Aorta (tissue), 5 donors: Measurements from ENCODE around the gene MAN1A2. TPM values are rescaled to one million over a fixed set of nuclear protein-coding genes. Genes with fewer than 3 reads are reported as not detected.

Source experiments
- ATAC-seq: fragments of 200-7000 bp; cut with Tn5 transposase; one replicate; pipeline ENCODE4 v1.9.1; 2022; ENCODE audit warnings: moderate library complexity; ENCODE audit not compliant: low FRiP score
- DNase-seq, 2 donors: peaks; one replicate each; pipeline ENCODE4 v3.0.0-alpha.2; 2020
- H3K27ac ChIP-seq, 2 donors: one replicate each; pipeline ENCODE4 v1.5.1; 2013; ENCODE audit warnings: low read length in 2 of 2, mild to moderate bottlenecking in 2 of 2, moderate library complexity in 2 of 2, control low read depth in 1 of 2, inconsistent platforms in 1 of 2, low read depth in 1 of 2
- H3K27me3 ChIP-seq, 2 donors: one replicate each; pipeline ENCODE4 v1.6.1; 2013; ENCODE audit warnings: control low read depth in 1 of 2, low read length in 1 of 2, mild to moderate bottlenecking in 1 of 2, moderate library complexity in 1 of 2; ENCODE audit not compliant: insufficient read depth in 2 of 2, control insufficient read depth in 1 of 2
- H3K36me3 ChIP-seq, 2 donors: one replicate each; pipeline ENCODE4 v1.6.1; 2013; ENCODE audit warnings: control low read depth in 1 of 2, low read length in 1 of 2, mild to moderate bottlenecking in 1 of 2; ENCODE audit not compliant: insufficient read depth in 2 of 2, control insufficient read depth in 1 of 2
- H3K4me1 ChIP-seq, 2 donors: one replicate each; pipeline ENCODE4 v1.6.1; 2013; ENCODE audit warnings: low read length in 2 of 2, control low read depth in 1 of 2, mild to moderate bottlenecking in 1 of 2, moderate library complexity in 1 of 2; ENCODE audit not compliant: insufficient read depth in 2 of 2, control insufficient read depth in 1 of 2
- H3K4me3 ChIP-seq, 2 donors: one replicate each; pipeline ENCODE4 v1.5.1; 2013; ENCODE audit warnings: low read length in 2 of 2, control low read depth in 1 of 2, mild to moderate bottlenecking in 1 of 2
- H3K9me3 ChIP-seq: one replicate; pipeline ENCODE4 v1.6.1; 2013; ENCODE audit warnings: mild to moderate bottlenecking, low read length; ENCODE audit not compliant: control insufficient read depth
- WGBS, 2 donors: extraction: QIAGEN DNeasy Blood & Tissue Kit; methylation state at CpG; one replicate each; pipeline ENCODE4 v1.1.7; 2013; 5-methylcytosine and 5-hydroxymethylcytosine counted together
- intact Hi-C, 2 donors: fragments of 100-400 bp; cut with DNase I; formaldehyde crosslinking; loops; one replicate each; pipeline versions ENCODE4 v1.14.2 to v1.15.0; 2022
- polyA plus RNA-seq, 2 donors: library from polyadenylated mRNA; stranded (reverse); fragments of 200-250 nt; gene quantifications; one replicate each; pipeline ENCODE4 v1.2.3, GENCODE V29; 2013
- total RNA-seq, 2 donors: library from RNA; stranded (reverse); fragmentation: NEBNext Ultra II Directional; extraction: Animal tissue kit (Norgen Biotek cat#: 25700); gene quantifications; one replicate each; pipeline ENCODE4 v1.2.1, GENCODE V29; 2021
- donor health status: healthy with polysubstance abuse.
- donor health status: Bipolar disorder and iron deficiency.
- donor health status: DM: no; HTN: no; CAD: no.
- donor health status: DM: no; HTN: no; CAD: no.
- donor health status: DM: yes; HTN: yes; CAD: no.

MAN1A2 gene
- total and polyA plus RNA-seq, 4 donors: 6.3 to 50.4 (median 29.6) TPM

DNA sequence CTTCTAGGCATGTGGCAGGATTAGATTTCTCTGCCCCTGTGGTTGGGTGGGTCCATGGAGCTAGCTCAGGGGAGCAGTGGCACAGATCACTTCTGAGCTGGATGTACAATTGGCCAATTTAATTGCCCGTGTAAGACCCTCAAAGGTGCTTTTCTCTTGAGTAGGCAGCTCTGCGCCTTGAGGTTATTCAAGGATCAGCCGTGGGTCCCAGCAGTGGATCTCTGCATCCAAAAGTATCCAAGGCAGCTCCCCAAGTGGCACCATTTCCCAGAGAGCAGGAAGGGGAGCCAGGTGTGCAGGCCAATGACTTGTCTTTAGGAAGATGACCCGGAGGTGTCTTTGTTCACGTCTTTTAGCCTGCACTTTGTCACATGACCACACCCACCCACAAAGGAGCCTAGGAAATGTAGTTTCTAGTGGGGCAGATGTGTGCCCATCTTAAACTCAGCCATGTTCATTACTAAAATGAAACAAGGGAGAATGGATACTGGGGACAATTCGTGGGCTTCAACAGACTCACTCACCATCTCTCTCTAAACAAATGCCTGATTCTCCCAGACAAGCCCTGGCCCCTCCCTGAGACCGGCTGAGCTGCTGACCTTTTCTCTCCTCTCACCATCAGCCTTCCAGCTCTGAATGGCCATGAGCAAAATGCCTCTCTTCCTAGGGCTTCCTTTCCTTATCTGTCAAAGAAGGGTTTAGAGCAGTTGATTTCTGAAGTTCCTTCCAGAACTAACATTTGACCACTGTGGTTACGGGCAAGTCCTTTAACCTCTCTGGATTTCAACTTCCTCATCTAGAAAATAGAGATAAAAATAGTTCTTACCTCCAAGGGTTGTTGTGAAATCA is 197.2 kb downstream of the MAN1A2 start:
- Histone ChIP-seq H3K27me3 (no peaks in the 10 kb centered on the region), H3K4me1 (no peaks in the 10 kb centered on the region), H3K4me3 (no peak overlapping the region), H3K27ac (no peak overlapping the region), H3K9me3 (no peaks in the 10 kb centered on the region), H3K36me3 (no peaks in the 10 kb centered on the region)
- intact Hi-C loops: no loop called here
- 89 to 93% methylated on average over 8 of the region's 8 CpGs for WGBS, 2 donors
- no peak for DNase-seq
- no peak for ATAC-seq

DNA sequence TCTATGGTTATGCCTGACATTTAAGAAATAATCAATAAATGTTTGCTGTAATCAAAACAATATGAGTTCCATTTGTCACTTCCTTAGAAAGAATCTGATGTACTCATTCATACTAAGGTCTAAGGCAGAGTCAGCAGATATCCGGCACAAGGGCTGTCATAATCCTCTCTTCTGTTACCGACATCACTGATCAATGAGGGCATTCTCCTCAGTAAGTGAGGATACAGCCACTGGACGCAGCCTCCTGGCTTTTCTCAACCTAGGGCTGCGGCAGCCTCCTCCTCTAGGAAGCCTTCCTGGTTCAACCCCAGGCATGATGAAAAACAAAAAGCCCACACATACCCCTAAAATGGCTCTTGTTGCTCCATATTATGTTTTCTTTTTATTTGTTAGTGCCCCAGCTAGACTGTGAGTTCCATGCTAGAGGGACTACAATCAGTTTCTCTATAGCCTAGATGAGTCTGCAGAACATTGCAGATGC is 197.9 kb downstream of the MAN1A2 start:
- Histone ChIP-seq H3K27ac (no peak overlapping the region), H3K27me3 (no peaks in the 10 kb centered on the region), H3K4me3 (no peak overlapping the region), H3K4me1 (no peaks in the 10 kb centered on the region), H3K36me3 (no peaks in the 10 kb centered on the region), H3K9me3 (no peaks in the 10 kb centered on the region)
- DNase-seq (no peak), ATAC-seq (no peak)
- 96 to 97% methylated on average over 4 of the region's 4 CpGs for WGBS, 2 donors
- intact Hi-C loops: no loop called here

DNA sequence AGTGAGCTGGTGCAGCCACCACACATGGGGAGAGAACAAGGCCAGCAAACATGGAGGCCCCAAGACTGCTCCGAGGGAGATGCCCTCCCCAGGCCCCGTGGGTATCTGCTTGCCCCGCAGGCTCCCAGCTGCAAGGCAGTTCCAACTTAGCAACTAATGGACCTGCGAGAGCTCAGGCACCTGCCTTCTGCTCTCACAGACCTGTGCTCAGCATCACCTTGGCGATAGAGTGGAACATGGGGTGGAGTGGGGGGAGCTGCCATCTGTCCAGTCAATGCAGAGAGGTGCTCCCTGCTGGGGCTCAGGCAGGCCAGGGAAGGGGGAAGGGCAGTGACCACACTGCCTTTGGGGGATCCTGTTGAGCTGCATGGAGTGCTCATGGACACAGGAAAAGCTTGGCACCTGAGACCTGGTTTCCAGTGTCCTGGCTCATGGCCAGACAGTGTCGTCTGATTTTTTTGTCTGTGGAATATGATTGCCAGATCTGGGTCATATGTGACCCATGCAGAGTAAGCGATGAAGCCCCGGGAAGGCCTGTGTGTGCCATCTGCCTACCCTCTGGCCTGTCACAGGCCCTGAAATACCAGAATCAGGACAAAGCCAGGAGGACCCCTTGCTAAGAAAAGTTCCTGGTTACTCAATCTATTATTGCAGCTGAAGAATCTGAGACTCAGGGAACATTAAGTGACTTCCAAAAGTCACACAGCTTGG is 198.7 kb downstream of the MAN1A2 start:
- no peak for DNase-seq
- intact Hi-C loops: no loop called here
- Histone ChIP-seq H3K9me3 (no peaks in the 10 kb centered on the region), H3K36me3 (no peaks in the 10 kb centered on the region), H3K27me3 (no peaks in the 10 kb centered on the region), H3K4me1 (no peaks in the 10 kb centered on the region), H3K27ac (no peak overlapping the region), H3K4me3 (no peak overlapping the region)
- ATAC-seq: no peak
- WGBS, 2 donors: 86 to 87% methylated on average over 8 of the region's 8 CpGs

GRCh38 chr1:117566556-117566955 is 199.3 kb downstream of the MAN1A2 start:
- intact Hi-C loops: no loop called here
- no peak for DNase-seq

DNA sequence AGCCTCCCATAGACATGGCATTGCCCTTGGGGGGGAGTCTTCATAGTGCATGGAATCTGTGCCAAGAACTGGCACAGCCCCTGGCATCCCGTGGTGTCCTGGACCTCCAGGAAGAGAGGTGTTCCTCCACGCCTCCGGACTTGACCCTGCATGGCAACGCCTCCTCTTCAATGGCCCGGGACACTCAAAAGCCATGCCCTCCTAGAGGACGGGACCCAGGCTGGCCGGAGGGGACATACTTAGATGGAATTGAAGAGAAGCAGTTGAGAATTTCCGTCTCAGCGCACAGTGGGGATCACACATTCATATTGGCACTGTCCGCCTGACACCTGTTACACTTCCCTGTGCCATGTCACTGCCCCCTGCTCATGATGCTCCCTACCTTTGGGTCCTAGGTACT is 200.2 kb downstream of the MAN1A2 start:
- H3K9me3 ChIP-seq: no peaks in the 10 kb centered on the region
- no peak for DNase-seq
- no peaks in the 10 kb centered on the region for H3K36me3 ChIP-seq
- intact Hi-C loops: no loop called here
- H3K4me1 ChIP-seq: no peaks in the 10 kb centered on the region
- H3K27ac ChIP-seq: no peak overlapping the region
- 98 to 99% methylated on average over 10 of the region's 10 CpGs for WGBS, 2 donors
- no peaks in the 10 kb centered on the region for H3K27me3 ChIP-seq
- no peak for ATAC-seq
- H3K4me3 ChIP-seq: no peak overlapping the region

More at GRCh38 chr1:117566556-117566955, 199.3 kb downstream of the MAN1A2 start:
- no peaks in the 10 kb centered on the region for H3K36me3 ChIP-seq
- WGBS, 2 donors: 95 to 98% methylated on average over 3 of the region's 3 CpGs
- H3K27ac ChIP-seq: no peak overlapping the region
- no peaks in the 10 kb centered on the region for H3K9me3 ChIP-seq
- H3K4me1 ChIP-seq: no peaks in the 10 kb centered on the region
- H3K27me3 ChIP-seq: no peaks in the 10 kb centered on the region
- no peak for ATAC-seq
- no peak overlapping the region for H3K4me3 ChIP-seq

DNA sequence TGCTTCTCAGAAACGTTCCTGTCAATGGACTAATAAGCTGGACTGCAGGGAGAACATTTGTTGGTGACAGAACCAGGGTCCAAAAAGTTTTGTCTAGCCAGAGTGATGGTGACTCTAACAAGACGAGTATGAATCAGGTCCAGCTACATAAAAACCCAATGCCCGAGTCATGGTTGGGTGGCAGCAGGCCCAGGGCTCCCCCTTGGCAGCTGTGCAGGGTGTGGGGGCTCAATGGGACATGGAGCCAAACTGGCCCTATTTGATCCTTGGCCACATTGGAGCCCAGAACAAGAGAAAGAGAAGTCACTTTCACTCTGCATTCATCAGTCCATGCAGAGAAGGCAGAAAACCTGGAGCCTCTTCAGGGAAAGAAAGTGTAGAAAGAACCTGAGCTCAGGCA is 200.7 kb downstream of the MAN1A2 start:
- DNase-seq (no peak), ATAC-seq (no peak)
- intact Hi-C loops: no loop called here
- H3K4me1 ChIP-seq: no peaks in the 10 kb centered on the region
- no peak overlapping the region for H3K27ac ChIP-seq
- no peaks in the 10 kb centered on the region for H3K9me3 ChIP-seq
- no peaks in the 10 kb centered on the region for H3K36me3 ChIP-seq
- WGBS, 2 donors: 28 to 31% methylated on average over 3 of the region's 3 CpGs
- no peaks in the 10 kb centered on the region for H3K27me3 ChIP-seq
- no peak overlapping the region for H3K4me3 ChIP-seq

- Histone ChIP-seq H3K27ac (no peak overlapping the region), H3K9me3 (no peaks in the 10 kb centered on the region), H3K4me1 (no peaks in the 10 kb centered on the region), H3K4me3 (no peak overlapping the region), H3K27me3 (no peaks in the 10 kb centered on the region), H3K36me3 (no peaks in the 10 kb centered on the region)
- 93 to 95% methylated on average over 6 of the region's 6 CpGs for WGBS, 2 donors
- ATAC-seq: no peak
- intact Hi-C loops: no loop called here
- no peak for DNase-seq
These were observed 201.8 kb downstream of the MAN1A2 start for GRCh38 chr1:117568999-117569398.

- intact Hi-C loops: no loop called here
- 2 to 6% methylated on average over 3 of the region's 3 CpGs for WGBS, 2 donors
These were observed 202.6 kb downstream of the MAN1A2 start for GRCh38 chr1:117569856-117570255.

More at GRCh38 chr1:117569856-117570255, 202.6 kb downstream of the MAN1A2 start:
- Histone ChIP-seq H3K4me3 (no peak overlapping the region), H3K4me1 (no peaks in the 10 kb centered on the region), H3K9me3 (no peaks in the 10 kb centered on the region), H3K27me3 (no peaks in the 10 kb centered on the region), H3K36me3 (no peaks in the 10 kb centered on the region), H3K27ac (no peak overlapping the region)
- DNase-seq (no peak), ATAC-seq (no peak)
